Measurements from ENCODE around the gene ALPK1. TPM values are rescaled to one million over a fixed set of nuclear protein-coding genes. Genes with fewer than 3 reads are reported as not detected.
"Not testable (repeated sequence)": the region's sequence is repeated elsewhere in the genome, so short reads cannot be mapped to it uniquely, and the experiment has no call there.

ALPK1 gene
- polyA plus RNA-seq, 1 of the 3 experiments (the other 2 are of a cell fraction): 2.8 TPM

GRCh38 chr4:112302320-112303274 is 5.4 kb downstream of the ALPK1 start:
- Histone ChIP-seq H3K9me2 (no peaks in the 10 kb centered on the region), H3F3A (replicated peaks; ENCODE audit: insufficient read depth) (no peaks in the 10 kb centered on the region), H3K4me2 (no peak overlapping the region), H4K20me1 (ENCODE audit: insufficient read depth) (no peaks in the 10 kb centered on the region), H3K9me3 (no peaks in the 10 kb centered on the region), H3K27ac (ENCODE audit: low read depth in 2 of 2, low read length in 1 of 2) (no peak overlapping the region), H3K27me3 (ENCODE audit: insufficient read depth) (no peaks in the 10 kb centered on the region), H2AFZ (ENCODE audit: low read depth) (no peak overlapping the region), H3K4me1 (ENCODE audit: control insufficient read depth in 1 of 2, insufficient read depth in 2 of 2, low read depth in 1 of 2, low read length in 1 of 2) (no peaks in the 10 kb centered on the region; a peak in 1 of 4 replicates), H3K4me3 (ENCODE audit: low read depth in 2 of 2, low read length in 1 of 2) (no peak overlapping the region), H3K79me2 (ENCODE audit: insufficient read depth) (no peaks in the 10 kb centered on the region), H3K36me3 (replicated peaks in 1 of 2; ENCODE audit: control insufficient read depth in 1 of 2, insufficient read depth in 2 of 2, low read length in 1 of 2) (no peaks in the 10 kb centered on the region), H3K9ac (no peak overlapping the region)
- POLR2A ChIA-PET: no interaction called here
- 92% methylated on average over 5 of the region's 5 CpGs for WGBS (ENCODE audit: low lambda C conversion rate)
- TF ChIP-seq SMC3 (IDR thresholded peaks at IDR 0.05; ENCODE audit: low read depth, low read length) (no peak), EZH2phosphoT487 (IDR thresholded peaks at IDR 0.05; ENCODE audit: borderline replicate concordance, low read depth) (no peak), NFIC (IDR thresholded peaks at IDR 0.05; ENCODE audit: borderline replicate concordance) (no peak), TCF12 (IDR thresholded peaks at IDR 0.05) (no peak), MXI1 (IDR thresholded peaks at IDR 0.05; ENCODE audit: low read depth, low read length) (no peak), TAF1 (IDR thresholded peaks at IDR 0.05; ENCODE audit: borderline replicate concordance, low read depth, low read length) (no peak), SIN3A (IDR thresholded peaks at IDR 0.05; ENCODE audit: borderline replicate concordance, low read depth, low read length) (no peak), ZBTB33 (IDR thresholded peaks at IDR 0.05; ENCODE audit: borderline replicate concordance, low read depth) (no peak), FOXJ3 (CRISPR knock-in tag; IDR thresholded peaks at IDR 0.05) (no peak), TEAD4 (IDR thresholded peaks at IDR 0.05; ENCODE audit: borderline replicate concordance, insufficient read depth) (no peak), USF2 (IDR thresholded peaks at IDR 0.05; ENCODE audit: borderline replicate concordance, low read depth, low read length) (no peak)
- DNase-seq: no peak
- CTCF ChIA-PET: interaction anchor here (1.0 to 1.9 kb wide), 5 partner anchors 18 to 302 kb away, joined by 3 to 7 read pairs (median 4); no protein-coding TSS in a partner anchor

- H3K4me2 ChIP-seq; H3K4me3 ChIP-seq (ENCODE audit: low read depth in 2 of 2, low read length in 1 of 2); H3K4me1 ChIP-seq (ENCODE audit: control insufficient read depth in 1 of 2, insufficient read depth in 2 of 2, low read depth in 1 of 2, low read length in 1 of 2); H3K36me3 ChIP-seq (replicated peaks in 1 of 2; ENCODE audit: control insufficient read depth in 1 of 2, insufficient read depth in 2 of 2, low read length in 1 of 2); H2AFZ ChIP-seq (ENCODE audit: low read depth); CTCF ChIA-PET; H3K9ac ChIP-seq; H3F3A ChIP-seq (replicated peaks; ENCODE audit: insufficient read depth); H3K9me2 ChIP-seq; DNase-seq; H3K9me3 ChIP-seq; H3K27ac ChIP-seq (ENCODE audit: low read depth in 2 of 2, low read length in 1 of 2); POLR2A ChIA-PET; H4K20me1 ChIP-seq (ENCODE audit: insufficient read depth); H3K79me2 ChIP-seq (ENCODE audit: insufficient read depth); H3K27me3 ChIP-seq (ENCODE audit: insufficient read depth): not testable (repeated sequence)
- WGBS (ENCODE audit: low lambda C conversion rate): 61% methylated on average over 3 of the region's 3 CpGs
Observed at GRCh38 chr4:112305477-112305876, 8.3 kb downstream of the ALPK1 start.

GRCh38 chr4:112309263-112309791 is 12.2 kb downstream of the ALPK1 start:
- 72% methylated on average over 8 of the region's 12 CpGs for WGBS (ENCODE audit: low lambda C conversion rate)
- H3K4me3 ChIP-seq (ENCODE audit: low read depth in 2 of 2, low read length in 1 of 2); H3K27ac ChIP-seq (ENCODE audit: low read depth in 2 of 2, low read length in 1 of 2); H4K20me1 ChIP-seq (ENCODE audit: insufficient read depth); POLR2A ChIA-PET; H2AFZ ChIP-seq (ENCODE audit: low read depth); H3K4me1 ChIP-seq (ENCODE audit: control insufficient read depth in 1 of 2, insufficient read depth in 2 of 2, low read depth in 1 of 2, low read length in 1 of 2); H3F3A ChIP-seq (replicated peaks; ENCODE audit: insufficient read depth); H3K9me2 ChIP-seq; H3K36me3 ChIP-seq (replicated peaks in 1 of 2; ENCODE audit: control insufficient read depth in 1 of 2, insufficient read depth in 2 of 2, low read length in 1 of 2); H3K79me2 ChIP-seq (ENCODE audit: insufficient read depth); DNase-seq; H3K9ac ChIP-seq; H3K9me3 ChIP-seq; H3K4me2 ChIP-seq; H3K27me3 ChIP-seq (ENCODE audit: insufficient read depth): not testable (repeated sequence)
- CTCF ChIA-PET: interaction anchor here (1.3 to 1.5 kb wide), 3 partner anchors 12 to 18 kb away, joined by 4 to 10 read pairs (median 7); no protein-coding TSS in a partner anchor
